PFSK-1 (cell line): ENCODE data around the gene CHST11.

Experiments
- FOXP2 ChIP-seq: optimal IDR thresholded peaks from 2 replicates; pipeline ENCODE3; 2011; ENCODE audit warnings: borderline replicate concordance, control low read depth, inconsistent platforms; ENCODE audit not compliant: insufficient read depth; ENCODE audit errors: extremely low read length, extremely low read depth
- POLR2AphosphoS5 ChIP-seq: IDR thresholded peaks from 2 replicates; pipeline ENCODE4 v1.6.1; 2012; ENCODE audit warnings: low read depth, mild to moderate bottlenecking, control low read depth, low read length, moderate library complexity
- SIN3A ChIP-seq: IDR thresholded peaks from 2 replicates; pipeline ENCODE4 v1.6.1; 2012; ENCODE audit warnings: mild to moderate bottlenecking, low read length, moderate library complexity, borderline replicate concordance; ENCODE audit not compliant: insufficient read depth
- TAF1 ChIP-seq: IDR thresholded peaks from 2 replicates; pipeline ENCODE4 v1.6.1; 2012; ENCODE audit warnings: low read length, control low read depth, borderline replicate concordance; ENCODE audit not compliant: insufficient read depth
- TF ChIP-seq, protein P1 (sequence below), 2 experiments: IDR thresholded peaks; 2 replicates each; pipeline versions ENCODE4 v1.6.1 to v1.8.0; 2011 to 2012; ENCODE audit warnings: low read depth in 2 of 2, low read length in 2 of 2, control low read depth in 1 of 2, inconsistent platforms in 1 of 2, mild to moderate bottlenecking in 1 of 2, moderate library complexity in 1 of 2; ENCODE audit not compliant: insufficient read depth in 1 of 2

The CHST11 gene

DNA sequence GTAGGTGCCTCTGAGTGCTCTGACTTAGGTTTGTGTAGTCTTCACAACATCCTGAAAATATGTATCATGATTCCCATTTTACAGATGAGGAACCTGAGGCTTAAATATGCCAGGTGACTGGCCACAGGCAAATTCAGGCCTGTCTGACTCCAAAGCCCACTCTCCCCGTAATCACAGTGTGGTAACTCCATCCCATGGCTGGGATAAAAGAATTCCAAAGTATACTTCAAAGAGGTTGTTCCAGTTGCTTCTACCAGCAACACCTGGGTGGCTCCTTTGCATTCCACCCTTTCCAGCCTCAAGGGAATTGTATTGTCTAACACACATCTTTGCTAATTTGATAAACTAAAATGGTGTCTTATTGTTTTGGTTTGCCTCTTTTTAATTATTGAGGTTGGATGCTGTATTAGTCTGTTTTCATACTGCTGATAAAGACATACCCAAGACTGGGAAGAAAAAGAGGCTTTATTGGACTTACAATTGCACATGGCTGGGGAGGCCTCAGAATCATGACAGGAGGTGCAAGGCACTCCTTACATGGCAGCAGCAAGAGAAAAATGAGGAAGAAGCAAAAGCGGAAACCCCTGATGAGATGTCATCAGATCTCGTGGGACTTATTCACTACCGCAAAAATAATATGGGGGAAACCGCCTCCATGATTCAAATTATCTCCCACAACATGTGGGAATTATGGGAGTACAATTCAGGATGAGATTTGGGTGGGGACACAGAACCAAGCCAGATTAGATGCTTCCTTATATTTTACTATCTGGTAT is 9.9 kb upstream of the CHST11 start:
- TF ChIP-seq TAF1 (no peak), SIN3A (no peak), POLR2AphosphoS5 (no peak)

DNA sequence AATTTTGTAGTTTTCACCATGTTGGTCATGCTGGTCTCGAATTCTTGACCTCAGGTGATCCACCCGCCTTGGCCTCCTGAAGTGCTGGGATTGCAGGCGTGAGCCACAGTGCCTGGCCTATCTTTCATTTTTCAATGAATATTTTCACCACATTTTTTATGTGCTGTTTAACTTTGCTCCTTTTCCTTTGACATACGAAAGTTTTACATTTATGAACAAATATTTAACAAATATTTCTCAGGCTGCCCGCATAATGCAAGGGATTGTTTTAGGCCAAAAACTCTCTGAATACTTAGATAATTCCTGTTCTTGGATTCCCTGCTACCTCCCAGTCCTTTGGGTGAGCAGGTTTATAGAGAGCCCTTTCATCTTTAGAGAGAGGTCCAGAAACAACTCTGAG is 8.7 kb upstream of the CHST11 start:
- TF ChIP-seq FOXP2 = no peak
- TF ChIP-seq TAF1 = no peak
- TF ChIP-seq SIN3A = no peak
- TF ChIP-seq, protein P1, sequence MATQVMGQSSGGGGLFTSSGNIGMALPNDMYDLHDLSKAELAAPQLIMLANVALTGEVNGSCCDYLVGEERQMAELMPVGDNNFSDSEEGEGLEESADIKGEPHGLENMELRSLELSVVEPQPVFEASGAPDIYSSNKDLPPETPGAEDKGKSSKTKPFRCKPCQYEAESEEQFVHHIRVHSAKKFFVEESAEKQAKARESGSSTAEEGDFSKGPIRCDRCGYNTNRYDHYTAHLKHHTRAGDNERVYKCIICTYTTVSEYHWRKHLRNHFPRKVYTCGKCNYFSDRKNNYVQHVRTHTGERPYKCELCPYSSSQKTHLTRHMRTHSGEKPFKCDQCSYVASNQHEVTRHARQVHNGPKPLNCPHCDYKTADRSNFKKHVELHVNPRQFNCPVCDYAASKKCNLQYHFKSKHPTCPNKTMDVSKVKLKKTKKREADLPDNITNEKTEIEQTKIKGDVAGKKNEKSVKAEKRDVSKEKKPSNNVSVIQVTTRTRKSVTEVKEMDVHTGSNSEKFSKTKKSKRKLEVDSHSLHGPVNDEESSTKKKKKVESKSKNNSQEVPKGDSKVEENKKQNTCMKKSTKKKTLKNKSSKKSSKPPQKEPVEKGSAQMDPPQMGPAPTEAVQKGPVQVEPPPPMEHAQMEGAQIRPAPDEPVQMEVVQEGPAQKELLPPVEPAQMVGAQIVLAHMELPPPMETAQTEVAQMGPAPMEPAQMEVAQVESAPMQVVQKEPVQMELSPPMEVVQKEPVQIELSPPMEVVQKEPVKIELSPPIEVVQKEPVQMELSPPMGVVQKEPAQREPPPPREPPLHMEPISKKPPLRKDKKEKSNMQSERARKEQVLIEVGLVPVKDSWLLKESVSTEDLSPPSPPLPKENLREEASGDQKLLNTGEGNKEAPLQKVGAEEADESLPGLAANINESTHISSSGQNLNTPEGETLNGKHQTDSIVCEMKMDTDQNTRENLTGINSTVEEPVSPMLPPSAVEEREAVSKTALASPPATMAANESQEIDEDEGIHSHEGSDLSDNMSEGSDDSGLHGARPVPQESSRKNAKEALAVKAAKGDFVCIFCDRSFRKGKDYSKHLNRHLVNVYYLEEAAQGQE (IDR thresholded peaks at IDR 0.05; ENCODE audit: insufficient read depth in 1 of 2, low read depth in 2 of 2, low read length in 2 of 2) = no peak
- TF ChIP-seq POLR2AphosphoS5 = no peak

DNA sequence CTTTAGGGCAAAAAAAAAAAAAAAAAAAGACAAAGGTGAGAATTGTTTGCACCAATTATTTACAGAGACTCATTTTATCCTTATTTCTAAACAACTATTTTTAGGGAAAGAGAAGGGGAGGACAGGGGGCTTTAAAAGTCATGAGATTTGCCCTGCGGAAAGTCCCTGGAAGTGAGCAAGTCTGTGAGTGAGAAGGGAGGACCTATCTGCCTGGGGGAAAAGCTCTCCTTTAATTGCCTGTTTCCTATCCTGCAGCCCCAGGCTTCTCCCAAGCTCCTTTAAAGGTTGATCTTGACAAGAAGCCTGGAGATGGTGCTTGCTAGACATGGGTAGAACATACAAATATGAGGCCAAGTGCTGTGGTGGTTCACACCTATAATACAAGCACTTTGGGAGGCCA is 8.3 kb upstream of the CHST11 start:
- TF ChIP-seq FOXP2 = no peak
- TF ChIP-seq TAF1 = no peak
- no peak for TF ChIP-seq SIN3A
- TF ChIP-seq, protein P1 (IDR thresholded peaks at IDR 0.05; ENCODE audit: insufficient read depth in 1 of 2, low read depth in 2 of 2, low read length in 2 of 2) = no peak
- no peak for TF ChIP-seq POLR2AphosphoS5

DNA sequence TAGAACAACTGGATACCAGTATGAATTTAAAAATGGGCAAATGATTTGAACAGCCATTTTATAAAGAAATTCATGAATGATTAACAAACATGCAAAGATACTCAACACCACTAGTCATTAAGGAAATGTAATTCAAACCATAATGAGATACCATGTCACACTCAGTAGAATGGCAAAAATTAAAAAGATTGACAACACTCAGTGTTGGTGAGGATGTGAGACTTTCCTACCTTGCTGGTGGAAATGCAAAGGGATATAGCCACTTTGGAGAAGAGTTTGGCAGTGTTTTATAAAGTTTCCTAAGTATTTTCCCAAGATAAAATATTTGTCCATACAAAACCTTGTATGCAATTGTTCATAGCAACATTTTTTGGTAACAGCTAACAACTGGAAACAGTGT is 6.0 kb upstream of the CHST11 start:
- TF ChIP-seq SIN3A (no peak), FOXP2 (no peak), POLR2AphosphoS5 (no peak), TAF1 (no peak)
- TF ChIP-seq, protein P1 (IDR thresholded peaks at IDR 0.05; ENCODE audit: insufficient read depth in 1 of 2, low read depth in 2 of 2, low read length in 2 of 2) = no peak

DNA sequence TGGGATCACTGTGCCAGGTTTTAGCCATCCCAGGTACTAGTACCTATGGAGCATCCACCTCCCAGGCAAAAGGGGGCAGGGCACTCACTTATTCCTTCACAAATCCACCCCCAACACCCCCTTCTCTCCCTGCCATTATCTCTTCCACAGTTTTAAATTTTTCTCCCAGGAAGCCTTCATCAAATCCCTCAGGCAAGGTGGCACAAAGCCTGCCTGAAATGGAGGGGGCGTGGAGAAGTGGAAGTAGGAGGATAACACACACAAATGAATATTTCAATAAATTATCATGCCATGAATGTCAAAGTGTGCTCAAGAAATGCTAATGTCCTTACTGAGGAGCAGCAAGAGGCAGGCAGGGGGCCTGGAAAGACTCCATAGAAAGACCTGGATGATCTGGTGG is 4.7 kb upstream of the CHST11 start:
- TF ChIP-seq SIN3A = no peak
- no peak for TF ChIP-seq POLR2AphosphoS5
- no peak for TF ChIP-seq FOXP2
- TF ChIP-seq, protein P1 (IDR thresholded peaks at IDR 0.05; ENCODE audit: insufficient read depth in 1 of 2, low read depth in 2 of 2, low read length in 2 of 2) = no peak
- no peak for TF ChIP-seq TAF1
